GM23338 (cell line): ENCODE results near the gene CFAP157. TPM values are rescaled to one million over a fixed set of nuclear protein-coding genes. Genes with fewer than 3 reads are reported as not detected.

Experiments
- ATAC-seq: fragments of 200-7000 bp; cut with Tn5 transposase; 3 replicates; pipeline ENCODE4 v1.9.1; 2020
- DNase-seq: peaks from one replicate; pipeline ENCODE4 v3.0.0-alpha.2; 2015; ENCODE audit warnings: low spot score
- H2AFZ ChIP-seq: fragments of 200-600 bp; sonication (generic); 2 replicates; pipeline ENCODE4 v1.8.0; 2016; ENCODE audit warnings: antibody characterized with exemption, mild to moderate bottlenecking, moderate library complexity
- H3F3A ChIP-seq: fragments of 200-600 bp; sonication (generic); replicated peaks from 2 replicates; pipeline ENCODE4 v1.8.0; 2017; ENCODE audit warnings: antibody characterized with exemption, mixed run types, low read depth
- H3K27ac ChIP-seq: fragments of 200-600 bp; sonication (generic); 2 replicates; pipeline ENCODE4 v1.6.1; 2016; ENCODE audit warnings: low read depth
- H3K27me3 ChIP-seq: fragments of 200-600 bp; sonication (generic); 2 replicates; pipeline ENCODE4 v1.8.0; 2016; ENCODE audit warnings: mild to moderate bottlenecking, mixed run types, moderate library complexity; ENCODE audit not compliant: insufficient read depth
- H3K36me3 ChIP-seq: fragments of 200-600 bp; sonication (generic); 2 replicates; pipeline ENCODE4 v1.8.0; 2016; ENCODE audit warnings: mild to moderate bottlenecking; ENCODE audit not compliant: insufficient read depth
- H3K4me1 ChIP-seq: fragments of 200-600 bp; sonication (generic); 2 replicates; pipeline ENCODE4 v1.8.0; 2016; ENCODE audit warnings: mild to moderate bottlenecking, moderate library complexity; ENCODE audit not compliant: insufficient read depth
- H3K4me2 ChIP-seq: fragments of 200-600 bp; sonication (generic); 2 replicates; pipeline ENCODE4 v1.7.1; 2017; ENCODE audit warnings: mixed run types
- H3K4me3 ChIP-seq: fragments of 200-600 bp; sonication (generic); 2 replicates; pipeline ENCODE4 v1.6.1; 2016; ENCODE audit warnings: mixed run types
- H3K79me2 ChIP-seq: fragments of 200-600 bp; sonication (generic); replicated peaks from 2 replicates; pipeline ENCODE4 v1.8.0; 2017; ENCODE audit warnings: mild to moderate bottlenecking; ENCODE audit not compliant: insufficient read depth
- H3K9me2 ChIP-seq: fragments of 200-600 bp; sonication (generic); 2 replicates; pipeline ENCODE4 v1.8.0; 2017; ENCODE audit not compliant: insufficient read depth
- H4K20me1 ChIP-seq: fragments of 200-600 bp; sonication (generic); replicated peaks from 2 replicates; pipeline ENCODE4 v1.8.0; 2017; ENCODE audit warnings: mild to moderate bottlenecking; ENCODE audit not compliant: insufficient read depth
- H3K27ac Mint-ChIP-seq: 2 replicates; pipeline ENCODE4 v1.8.0; 2020; ENCODE audit warnings: inconsistent platforms, mild to moderate bottlenecking, moderate library complexity, mixed read lengths
- H3K27me3 Mint-ChIP-seq: 3 replicates; pipeline ENCODE4 v1.8.0; 2022; ENCODE audit warnings: low read depth, mild to moderate bottlenecking, moderate library complexity, mixed read lengths, inconsistent platforms; ENCODE audit not compliant: insufficient read depth, poor library complexity
- H3K36me3 Mint-ChIP-seq: 3 replicates; pipeline ENCODE4 v1.8.0; 2021; ENCODE audit warnings: low read depth, mild to moderate bottlenecking, inconsistent platforms, moderate library complexity, mixed read lengths
- H3K4me1 Mint-ChIP-seq: 3 replicates; pipeline ENCODE4 v1.8.0; 2020; ENCODE audit warnings: mild to moderate bottlenecking, inconsistent platforms, mixed read lengths
- H3K4me3 Mint-ChIP-seq: 3 replicates; pipeline ENCODE4 v1.8.0; 2021; ENCODE audit warnings: moderate library complexity, mild to moderate bottlenecking, inconsistent platforms, mixed read lengths
- H3K9me3 Mint-ChIP-seq: 3 replicates; pipeline ENCODE4 v1.8.0; 2020; ENCODE audit warnings: moderate library complexity, mild to moderate bottlenecking, inconsistent platforms, mixed read lengths
- CREB1 ChIP-seq: fragments of 250-450 bp; sonication (Bioruptor Pico); IDR thresholded peaks from 2 replicates; pipeline ENCODE4 v1.5.0; 2020; ENCODE audit warnings: low read depth, mild to moderate bottlenecking, moderate library complexity
- EZH2 ChIP-seq: fragments of 200-600 bp; sonication (generic); IDR thresholded peaks from one replicate; pipeline ENCODE4 v1.8.0; 2017; ENCODE audit warnings: antibody characterized with exemption, mild to moderate bottlenecking, low read depth; ENCODE audit not compliant: unreplicated experiment
- EZH2phosphoT487 ChIP-seq: fragments of 200-600 bp; sonication (generic); IDR thresholded peaks from one replicate; pipeline ENCODE4 v1.8.1; 2018; ENCODE audit warnings: antibody characterized with exemption; ENCODE audit not compliant: unreplicated experiment
- JUNB ChIP-seq: IDR thresholded peaks from one replicate; pipeline ENCODE4 v1.6.1; 2016; ENCODE audit warnings: antibody characterized with exemption; ENCODE audit not compliant: unreplicated experiment
- NANOG ChIP-seq: IDR thresholded peaks from 2 replicates; pipeline ENCODE4 v1.6.1; 2016; ENCODE audit warnings: antibody characterized with exemption, borderline replicate concordance
- POLR2AphosphoS5 ChIP-seq: IDR thresholded peaks from 2 replicates; pipeline ENCODE4 v1.6.1; 2016; ENCODE audit warnings: antibody characterized with exemption, low read depth
- STAT1 ChIP-seq: IDR thresholded peaks from one replicate; pipeline ENCODE4 v1.6.1; 2016; ENCODE audit warnings: antibody characterized with exemption; ENCODE audit not compliant: unreplicated experiment
- ZNF114 ChIP-seq: fragments of 250-450 bp; sonication (Bioruptor Pico); IDR thresholded peaks from 2 replicates; pipeline ENCODE4 v1.5.0; 2020; ENCODE audit warnings: mild to moderate bottlenecking, moderate library complexity
- ZNF331 ChIP-seq: fragments of 250-450 bp; sonication (Bioruptor Pico); IDR thresholded peaks from 2 replicates; pipeline ENCODE4 v1.5.0; 2020; ENCODE audit warnings: low read depth, mild to moderate bottlenecking, moderate library complexity
- polyA plus RNA-seq: library from polyadenylated mRNA; unstranded; fragments of >200 nt; fragmentation: Nextera tagmentation; extraction: Ambion mirVana; gene quantifications from 2 replicates; pipeline ENCODE4 v1.2.1, GENCODE V29; 2016
- total RNA-seq: library from RNA; depleted of rRNA; stranded (reverse); fragments of >200 nt; shearing (Covaris generic); gene quantifications from 2 replicates; pipeline ENCODE4 v1.2.3, GENCODE V29; 2014
- TF ChIP-seq, protein P1 (sequence below), 2 experiments: fragments of 200-600 bp in 1 of 2; sonication (generic) in 1 of 2; conservative IDR thresholded peaks; 2 replicates each; pipeline versions ENCODE4 v1.5.1 to v1.6.1; 2016 to 2017; ENCODE audit warnings: antibody characterized with exemption in 2 of 2, low read depth in 2 of 2, mild to moderate bottlenecking in 2 of 2, moderate library complexity in 1 of 2
- TF ChIP-seq, protein P2 (sequence below): IDR thresholded peaks from 2 replicates; pipeline ENCODE4 v1.6.1; 2016; ENCODE audit warnings: antibody characterized with exemption
- TF ChIP-seq, protein P3 (sequence below): IDR thresholded peaks from one replicate; pipeline ENCODE4 v1.6.1; 2018; ENCODE audit warnings: antibody characterized with exemption; ENCODE audit not compliant: unreplicated experiment
- TF ChIP-seq, protein P4 (sequence below): fragments of 250-450 bp; sonication (Bioruptor Pico); IDR thresholded peaks from 2 replicates; pipeline ENCODE4 v1.5.0; 2020; ENCODE audit warnings: mild to moderate bottlenecking, moderate library complexity

CFAP157 gene
- total and polyA plus RNA-seq, 2 experiments from 2014 or later: 0.17 to 0.55 TPM

DNA sequence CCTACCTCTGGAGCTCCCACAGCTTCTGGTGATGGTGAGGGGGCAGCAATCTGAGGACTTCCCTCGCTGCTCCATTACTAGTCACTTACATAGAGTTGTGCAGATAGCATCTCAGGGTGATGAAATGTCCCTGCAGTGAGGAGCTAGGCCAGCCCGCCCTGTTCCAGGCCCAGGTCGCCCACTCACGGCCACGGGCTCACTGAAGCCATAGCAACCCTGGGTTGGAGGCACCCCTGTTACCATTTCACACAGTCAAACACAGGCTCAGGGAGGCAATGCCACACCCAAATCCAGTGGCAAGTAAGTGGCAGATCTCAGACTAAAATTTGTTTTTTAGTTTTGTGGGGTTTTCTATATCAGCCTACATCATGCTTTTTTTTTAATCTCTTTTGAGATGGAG is 52.1 kb downstream of the CFAP157 start (continued):
- TF ChIP-seq CREB1 (CRISPR knock-in tag) (no peak), EZH2phosphoT487 (no peak), EZH2 (no peak)

DNA sequence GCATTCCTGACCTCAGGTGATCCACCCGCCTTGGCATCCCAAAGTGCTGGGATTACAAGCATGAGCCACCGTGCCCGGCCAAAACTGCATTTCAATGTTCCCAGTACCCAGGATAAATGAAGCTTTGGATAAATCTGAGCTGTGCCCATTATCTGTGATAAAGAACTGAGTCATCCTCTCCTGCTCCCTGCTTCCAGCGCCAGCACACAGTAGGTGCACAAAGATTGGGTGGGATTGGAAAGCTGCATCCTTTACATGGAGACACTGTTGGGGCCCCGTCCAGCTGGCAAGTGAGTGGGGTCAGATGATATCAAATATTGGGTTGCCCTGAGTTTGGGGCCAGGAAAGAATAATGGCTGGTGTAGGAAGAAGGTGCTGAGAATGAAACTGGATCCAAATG is 54.3 kb downstream of the CFAP157 start:
- peaks cover 8% of the 10 kb centered on the region for H3K27me3 ChIP-seq
- no peaks in the 10 kb centered on the region for H3K79me2 ChIP-seq
- H3K9me3 Mint-ChIP-seq: no peaks in the 10 kb centered on the region
- no peaks in the 10 kb centered on the region for H3K36me3 ChIP-seq
- no peak for TF ChIP-seq NANOG
- no peak for TF ChIP-seq STAT1
- TF ChIP-seq ZNF114 (CRISPR knock-in tag): no peak
- TF ChIP-seq, protein P1, sequence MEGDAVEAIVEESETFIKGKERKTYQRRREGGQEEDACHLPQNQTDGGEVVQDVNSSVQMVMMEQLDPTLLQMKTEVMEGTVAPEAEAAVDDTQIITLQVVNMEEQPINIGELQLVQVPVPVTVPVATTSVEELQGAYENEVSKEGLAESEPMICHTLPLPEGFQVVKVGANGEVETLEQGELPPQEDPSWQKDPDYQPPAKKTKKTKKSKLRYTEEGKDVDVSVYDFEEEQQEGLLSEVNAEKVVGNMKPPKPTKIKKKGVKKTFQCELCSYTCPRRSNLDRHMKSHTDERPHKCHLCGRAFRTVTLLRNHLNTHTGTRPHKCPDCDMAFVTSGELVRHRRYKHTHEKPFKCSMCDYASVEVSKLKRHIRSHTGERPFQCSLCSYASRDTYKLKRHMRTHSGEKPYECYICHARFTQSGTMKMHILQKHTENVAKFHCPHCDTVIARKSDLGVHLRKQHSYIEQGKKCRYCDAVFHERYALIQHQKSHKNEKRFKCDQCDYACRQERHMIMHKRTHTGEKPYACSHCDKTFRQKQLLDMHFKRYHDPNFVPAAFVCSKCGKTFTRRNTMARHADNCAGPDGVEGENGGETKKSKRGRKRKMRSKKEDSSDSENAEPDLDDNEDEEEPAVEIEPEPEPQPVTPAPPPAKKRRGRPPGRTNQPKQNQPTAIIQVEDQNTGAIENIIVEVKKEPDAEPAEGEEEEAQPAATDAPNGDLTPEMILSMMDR (conservative IDR thresholded peaks at IDR 0.05; ENCODE audit: low read depth in 2 of 2): no peak
- no peak for TF ChIP-seq EZH2
- TF ChIP-seq, protein P2, sequence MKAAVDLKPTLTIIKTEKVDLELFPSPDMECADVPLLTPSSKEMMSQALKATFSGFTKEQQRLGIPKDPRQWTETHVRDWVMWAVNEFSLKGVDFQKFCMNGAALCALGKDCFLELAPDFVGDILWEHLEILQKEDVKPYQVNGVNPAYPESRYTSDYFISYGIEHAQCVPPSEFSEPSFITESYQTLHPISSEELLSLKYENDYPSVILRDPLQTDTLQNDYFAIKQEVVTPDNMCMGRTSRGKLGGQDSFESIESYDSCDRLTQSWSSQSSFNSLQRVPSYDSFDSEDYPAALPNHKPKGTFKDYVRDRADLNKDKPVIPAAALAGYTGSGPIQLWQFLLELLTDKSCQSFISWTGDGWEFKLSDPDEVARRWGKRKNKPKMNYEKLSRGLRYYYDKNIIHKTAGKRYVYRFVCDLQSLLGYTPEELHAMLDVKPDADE: no peak
- TF ChIP-seq CREB1 (CRISPR knock-in tag): no peak
- TF ChIP-seq EZH2phosphoT487: no peak
- no peak for TF ChIP-seq ZNF331 (CRISPR knock-in tag)
- TF ChIP-seq, protein P3, sequence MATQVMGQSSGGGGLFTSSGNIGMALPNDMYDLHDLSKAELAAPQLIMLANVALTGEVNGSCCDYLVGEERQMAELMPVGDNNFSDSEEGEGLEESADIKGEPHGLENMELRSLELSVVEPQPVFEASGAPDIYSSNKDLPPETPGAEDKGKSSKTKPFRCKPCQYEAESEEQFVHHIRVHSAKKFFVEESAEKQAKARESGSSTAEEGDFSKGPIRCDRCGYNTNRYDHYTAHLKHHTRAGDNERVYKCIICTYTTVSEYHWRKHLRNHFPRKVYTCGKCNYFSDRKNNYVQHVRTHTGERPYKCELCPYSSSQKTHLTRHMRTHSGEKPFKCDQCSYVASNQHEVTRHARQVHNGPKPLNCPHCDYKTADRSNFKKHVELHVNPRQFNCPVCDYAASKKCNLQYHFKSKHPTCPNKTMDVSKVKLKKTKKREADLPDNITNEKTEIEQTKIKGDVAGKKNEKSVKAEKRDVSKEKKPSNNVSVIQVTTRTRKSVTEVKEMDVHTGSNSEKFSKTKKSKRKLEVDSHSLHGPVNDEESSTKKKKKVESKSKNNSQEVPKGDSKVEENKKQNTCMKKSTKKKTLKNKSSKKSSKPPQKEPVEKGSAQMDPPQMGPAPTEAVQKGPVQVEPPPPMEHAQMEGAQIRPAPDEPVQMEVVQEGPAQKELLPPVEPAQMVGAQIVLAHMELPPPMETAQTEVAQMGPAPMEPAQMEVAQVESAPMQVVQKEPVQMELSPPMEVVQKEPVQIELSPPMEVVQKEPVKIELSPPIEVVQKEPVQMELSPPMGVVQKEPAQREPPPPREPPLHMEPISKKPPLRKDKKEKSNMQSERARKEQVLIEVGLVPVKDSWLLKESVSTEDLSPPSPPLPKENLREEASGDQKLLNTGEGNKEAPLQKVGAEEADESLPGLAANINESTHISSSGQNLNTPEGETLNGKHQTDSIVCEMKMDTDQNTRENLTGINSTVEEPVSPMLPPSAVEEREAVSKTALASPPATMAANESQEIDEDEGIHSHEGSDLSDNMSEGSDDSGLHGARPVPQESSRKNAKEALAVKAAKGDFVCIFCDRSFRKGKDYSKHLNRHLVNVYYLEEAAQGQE: no peak
- TF ChIP-seq JUNB: no peak
- TF ChIP-seq, protein P4, sequence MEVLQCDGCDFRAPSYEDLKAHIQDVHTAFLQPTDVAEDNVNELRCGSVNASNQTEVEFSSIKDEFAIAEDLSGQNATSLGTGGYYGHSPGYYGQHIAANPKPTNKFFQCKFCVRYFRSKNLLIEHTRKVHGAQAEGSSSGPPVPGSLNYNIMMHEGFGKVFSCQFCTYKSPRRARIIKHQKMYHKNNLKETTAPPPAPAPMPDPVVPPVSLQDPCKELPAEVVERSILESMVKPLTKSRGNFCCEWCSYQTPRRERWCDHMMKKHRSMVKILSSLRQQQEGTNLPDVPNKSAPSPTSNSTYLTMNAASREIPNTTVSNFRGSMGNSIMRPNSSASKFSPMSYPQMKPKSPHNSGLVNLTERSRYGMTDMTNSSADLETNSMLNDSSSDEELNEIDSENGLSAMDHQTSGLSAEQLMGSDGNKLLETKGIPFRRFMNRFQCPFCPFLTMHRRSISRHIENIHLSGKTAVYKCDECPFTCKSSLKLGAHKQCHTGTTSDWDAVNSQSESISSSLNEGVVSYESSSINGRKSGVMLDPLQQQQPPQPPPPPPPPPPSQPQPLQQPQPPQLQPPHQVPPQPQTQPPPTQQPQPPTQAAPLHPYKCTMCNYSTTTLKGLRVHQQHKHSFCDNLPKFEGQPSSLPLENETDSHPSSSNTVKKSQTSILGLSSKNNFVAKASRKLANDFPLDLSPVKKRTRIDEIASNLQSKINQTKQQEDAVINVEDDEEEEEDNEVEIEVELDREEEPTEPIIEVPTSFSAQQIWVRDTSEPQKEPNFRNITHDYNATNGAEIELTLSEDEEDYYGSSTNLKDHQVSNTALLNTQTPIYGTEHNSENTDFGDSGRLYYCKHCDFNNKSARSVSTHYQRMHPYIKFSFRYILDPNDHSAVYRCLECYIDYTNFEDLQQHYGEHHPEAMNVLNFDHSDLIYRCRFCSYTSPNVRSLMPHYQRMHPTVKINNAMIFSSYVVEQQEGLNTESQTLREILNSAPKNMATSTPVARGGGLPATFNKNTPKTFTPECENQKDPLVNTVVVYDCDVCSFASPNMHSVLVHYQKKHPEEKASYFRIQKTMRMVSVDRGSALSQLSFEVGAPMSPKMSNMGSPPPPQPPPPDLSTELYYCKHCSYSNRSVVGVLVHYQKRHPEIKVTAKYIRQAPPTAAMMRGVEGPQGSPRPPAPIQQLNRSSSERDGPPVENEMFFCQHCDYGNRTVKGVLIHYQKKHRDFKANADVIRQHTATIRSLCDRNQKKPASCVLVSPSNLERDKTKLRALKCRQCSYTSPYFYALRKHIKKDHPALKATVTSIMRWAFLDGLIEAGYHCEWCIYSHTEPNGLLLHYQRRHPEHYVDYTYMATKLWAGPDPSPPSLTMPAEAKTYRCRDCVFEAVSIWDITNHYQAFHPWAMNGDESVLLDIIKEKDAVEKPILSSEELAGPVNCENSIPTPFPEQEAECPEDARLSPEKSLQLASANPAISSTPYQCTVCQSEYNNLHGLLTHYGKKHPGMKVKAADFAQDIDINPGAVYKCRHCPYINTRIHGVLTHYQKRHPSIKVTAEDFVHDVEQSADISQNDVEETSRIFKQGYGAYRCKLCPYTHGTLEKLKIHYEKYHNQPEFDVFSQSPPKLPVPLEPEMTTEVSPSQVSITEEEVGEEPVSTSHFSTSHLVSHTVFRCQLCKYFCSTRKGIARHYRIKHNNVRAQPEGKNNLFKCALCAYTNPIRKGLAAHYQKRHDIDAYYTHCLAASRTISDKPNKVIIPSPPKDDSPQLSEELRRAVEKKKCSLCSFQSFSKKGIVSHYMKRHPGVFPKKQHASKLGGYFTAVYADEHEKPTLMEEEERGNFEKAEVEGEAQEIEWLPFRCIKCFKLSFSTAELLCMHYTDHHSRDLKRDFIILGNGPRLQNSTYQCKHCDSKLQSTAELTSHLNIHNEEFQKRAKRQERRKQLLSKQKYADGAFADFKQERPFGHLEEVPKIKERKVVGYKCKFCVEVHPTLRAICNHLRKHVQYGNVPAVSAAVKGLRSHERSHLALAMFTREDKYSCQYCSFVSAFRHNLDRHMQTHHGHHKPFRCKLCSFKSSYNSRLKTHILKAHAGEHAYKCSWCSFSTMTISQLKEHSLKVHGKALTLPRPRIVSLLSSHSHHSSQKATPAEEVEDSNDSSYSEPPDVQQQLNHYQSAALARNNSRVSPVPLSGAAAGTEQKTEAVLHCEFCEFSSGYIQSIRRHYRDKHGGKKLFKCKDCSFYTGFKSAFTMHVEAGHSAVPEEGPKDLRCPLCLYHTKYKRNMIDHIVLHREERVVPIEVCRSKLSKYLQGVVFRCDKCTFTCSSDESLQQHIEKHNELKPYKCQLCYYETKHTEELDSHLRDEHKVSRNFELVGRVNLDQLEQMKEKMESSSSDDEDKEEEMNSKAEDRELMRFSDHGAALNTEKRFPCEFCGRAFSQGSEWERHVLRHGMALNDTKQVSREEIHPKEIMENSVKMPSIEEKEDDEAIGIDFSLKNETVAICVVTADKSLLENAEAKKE (CRISPR knock-in tag): no peak
- no peak for TF ChIP-seq POLR2AphosphoS5
- H3K36me3 Mint-ChIP-seq: no peaks in the 10 kb centered on the region; the same call in 2 of the 3 replicates
- no peak overlapping the region for H3K4me3 Mint-ChIP-seq
- H3K27ac ChIP-seq: no peak overlapping the region
- H3K27me3 Mint-ChIP-seq: peaks cover 18% of the 10 kb centered on the region
- ATAC-seq (no peak), DNase-seq (no peak)
- H3K4me1 Mint-ChIP-seq: peaks cover 33% of the 10 kb centered on the region
- no peak overlapping the region for H3K27ac Mint-ChIP-seq
- H3K9me2 ChIP-seq: no peaks in the 10 kb centered on the region
- no peak overlapping the region for H3K4me3 ChIP-seq
- H3K4me1 ChIP-seq: peaks cover 20% of the 10 kb centered on the region
- 0 out of 2 replicates have a peak overlapping the region, but pooled peaks have one; percentile 10 for H2AFZ ChIP-seq
- H3F3A ChIP-seq: peaks cover 10% of the 10 kb centered on the region; the same call in 1 of the 2 replicates
- H4K20me1 ChIP-seq: no peaks in the 10 kb centered on the region
- no peak overlapping the region for H3K4me2 ChIP-seq
